Right lung (tissue), 10 donors: Measurements from ENCODE around the gene SFT2D3. TPM values are rescaled to one million over a fixed set of nuclear protein-coding genes. Genes with fewer than 3 reads are reported as not detected.
A peak's percentile ranks its signal among the peaks of the same experiment; 100 is the strongest.

ENCODE experiments used
- DNase-seq, 2 donors: peaks; one replicate each; pipeline ENCODE4 v3.0.0-alpha.2; 2013
- long read RNA-seq, 8 donors: transcript quantifications; one replicate each; lab custom pipeline, GENCODE V29; 2026
- polyA plus RNA-seq, 5 donors: library from polyadenylated mRNA; unstranded; fragments of 120-200 nt; gene quantifications; one replicate each; pipeline versions ENCODE4 v1.2.1 to v1.2.3, GENCODE V29; 2013; ENCODE audit warnings: inconsistent platforms in 1 of 5, low replicate concordance in 1 of 5; ENCODE audit not compliant: insufficient read length in 5 of 5, insufficient read depth in 1 of 5

SFT2D3 gene
- 1 to 10 TPM in 1 of 5 donors, not detected in 4; 1.6 TPM for polyA plus RNA-seq
- long read RNA-seq, donor 1, transcript SFT2D3-201 (1 exons, 3,735 nt) = major isoform, 63 of 75 reads
- long read RNA-seq, donor 1, partial matches to known transcripts = 6 of 75 reads
- long read RNA-seq, donor 1, other reads (novel, unspliced or antisense) = 6 of 75 reads
- long read RNA-seq, donor 2, transcript SFT2D3-201 (1 exons, 3,735 nt) = major isoform, 28 of 28 reads
- long read RNA-seq, donor 2, partial matches to known transcripts = 0 of 28 reads
- long read RNA-seq, donor 2, other reads (novel, unspliced or antisense) = 0 of 28 reads
- long read RNA-seq, donor 3, transcript SFT2D3-201 (1 exons, 3,735 nt) = major isoform, 55 of 91 reads
- long read RNA-seq, donor 3, partial matches to known transcripts = 31 of 91 reads
- long read RNA-seq, donor 3, other reads (novel, unspliced or antisense) = 5 of 91 reads
- long read RNA-seq, donor 4, transcript SFT2D3-201 (1 exons, 3,735 nt) = major isoform, 27 of 27 reads
- long read RNA-seq, donor 4, partial matches to known transcripts = 0 of 27 reads
- long read RNA-seq, donor 4, other reads (novel, unspliced or antisense) = 0 of 27 reads
- long read RNA-seq, donor 5, transcript SFT2D3-201 (1 exons, 3,735 nt) = major isoform, 58 of 58 reads
- long read RNA-seq, donor 5, partial matches to known transcripts = 0 of 58 reads
- long read RNA-seq, donor 5, other reads (novel, unspliced or antisense) = 0 of 58 reads
- long read RNA-seq, donor 6, transcript SFT2D3-201 (1 exons, 3,735 nt) = major isoform, 38 of 38 reads
- long read RNA-seq, donor 6, partial matches to known transcripts = 0 of 38 reads
- long read RNA-seq, donor 6, other reads (novel, unspliced or antisense) = 0 of 38 reads
- long read RNA-seq, donor 7, transcript SFT2D3-201 (1 exons, 3,735 nt) = major isoform, 38 of 46 reads
- long read RNA-seq, donor 7, partial matches to known transcripts = 8 of 46 reads
- long read RNA-seq, donor 7, other reads (novel, unspliced or antisense) = 0 of 46 reads
- long read RNA-seq, donor 8, transcript SFT2D3-201 (1 exons, 3,735 nt) = major isoform, 24 of 24 reads
- long read RNA-seq, donor 8, partial matches to known transcripts = 0 of 24 reads
- long read RNA-seq, donor 8, other reads (novel, unspliced or antisense) = 0 of 24 reads

- peak; percentile 89 to 92 for DNase-seq
Observed at GRCh38 chr2:127701193-127701650, at the start of gene SFT2D3. SFT2D3 (plus strand) TSS chr2:127701497; CDS start chr2:127701529, 32 bp downstream.

GRCh38 chr2:127651971-127652550 lies 49.2 kb upstream of the SFT2D3 start:
- DNase-seq = no peak

DNA sequence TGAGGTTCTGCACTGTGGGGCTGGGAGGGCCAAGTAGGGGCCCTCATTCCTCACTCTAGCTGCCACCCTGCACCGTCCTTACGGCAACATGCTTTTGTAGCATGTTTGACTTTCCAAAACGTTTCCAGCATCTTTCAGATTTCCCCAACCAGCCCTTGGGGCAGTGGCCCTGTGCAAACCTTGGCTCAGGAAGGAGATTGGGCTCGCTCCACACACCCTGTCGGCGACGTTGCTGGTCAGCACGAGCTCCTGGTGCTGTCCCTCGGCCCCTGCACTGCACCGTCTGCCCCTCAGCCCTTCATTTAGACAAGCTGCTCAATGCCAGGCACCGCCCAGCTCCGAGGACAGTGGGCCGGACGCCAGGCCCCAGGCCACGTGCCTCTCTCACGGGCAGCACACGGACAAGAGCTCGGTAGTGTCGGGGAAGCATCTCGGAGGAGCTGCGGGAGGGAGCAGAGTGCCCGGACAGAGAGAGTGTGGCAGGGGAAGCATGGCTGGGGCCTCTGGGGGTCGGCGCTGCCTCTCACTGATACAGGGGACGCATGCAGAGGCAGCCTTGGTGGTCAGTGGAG lies 48.4 kb upstream of the SFT2D3 start:
- DNase-seq = no peak

GRCh38 chr2:127653421-127654083 lies 47.7 kb upstream of the SFT2D3 start:
- no peak for DNase-seq

GRCh38 chr2:127654084-127654837 lies 47.0 kb upstream of the SFT2D3 start:
- no peak for DNase-seq

DNA sequence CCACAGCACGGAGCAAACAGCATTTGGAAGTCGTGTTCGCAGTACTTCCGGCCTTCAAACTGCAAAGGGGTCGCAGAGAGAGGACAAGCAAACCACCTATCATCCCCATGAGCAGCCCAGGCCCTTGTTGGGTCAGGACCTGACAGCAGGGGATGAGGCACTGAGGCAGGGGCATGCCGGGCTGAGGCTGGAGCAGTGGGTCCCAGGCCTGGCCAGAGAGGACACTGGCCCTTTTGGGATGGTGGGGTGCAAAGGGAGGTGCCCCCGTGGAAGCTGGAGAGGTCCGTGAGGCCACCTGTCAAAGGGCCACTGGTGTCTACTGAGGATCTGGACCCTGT lies 46.5 kb upstream of the SFT2D3 start:
- DNase-seq = no peak

- DNase-seq = no peak
Observed at GRCh38 chr2:127655209-127656073, 45.9 kb upstream of the SFT2D3 start.

DNA sequence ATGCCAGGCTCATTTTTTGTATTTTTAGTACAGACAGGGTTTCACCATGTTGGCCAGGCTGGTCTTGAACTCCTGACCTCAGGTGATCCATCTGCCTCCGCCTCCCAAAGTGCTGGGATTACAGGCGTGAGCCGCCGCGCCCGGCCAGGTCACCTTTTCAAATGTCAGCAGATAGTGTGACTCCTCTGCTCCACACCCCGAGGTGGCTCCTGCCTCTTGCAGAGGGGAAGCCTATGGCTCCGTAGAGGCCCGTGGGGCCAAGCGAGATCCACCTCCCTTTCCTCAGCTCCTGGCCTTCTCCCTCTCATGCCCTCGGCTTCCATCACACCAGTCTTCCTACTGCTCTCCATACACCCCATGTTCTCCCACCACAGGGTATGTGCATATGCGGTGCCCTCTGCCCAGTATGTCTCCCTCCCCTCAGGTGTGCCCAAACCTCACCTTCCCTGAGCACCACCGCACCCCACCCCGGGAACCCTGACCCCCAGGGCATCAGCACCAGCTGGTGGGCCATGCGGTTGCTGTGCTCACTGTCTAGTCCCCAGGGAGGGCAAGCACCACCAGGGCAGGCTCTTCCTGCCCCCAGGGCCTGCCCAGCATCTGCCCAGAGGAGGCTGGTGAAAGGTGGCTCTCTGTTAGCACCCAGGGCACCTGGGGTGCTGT lies 44.6 kb upstream of the SFT2D3 start:
- no peak for DNase-seq

DNA sequence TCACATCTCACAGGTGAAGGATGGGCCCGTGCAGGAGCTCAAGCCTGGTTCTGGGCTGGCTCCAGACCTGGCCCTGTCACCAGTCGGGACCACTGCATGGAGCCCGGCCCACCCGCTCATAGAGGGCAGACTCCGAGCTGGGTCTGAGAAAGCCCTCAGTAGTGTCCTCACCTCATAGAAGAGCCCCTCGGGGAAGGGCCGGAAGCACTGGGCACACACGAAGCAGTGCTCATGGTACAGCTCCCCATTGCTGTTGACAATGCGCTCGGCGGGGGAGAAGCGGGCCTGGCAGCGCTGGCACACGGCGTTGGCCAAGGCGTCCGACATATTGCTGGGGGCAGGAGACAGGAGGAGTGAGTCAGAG lies 44.1 kb upstream of the SFT2D3 start:
- no peak for DNase-seq

DNA sequence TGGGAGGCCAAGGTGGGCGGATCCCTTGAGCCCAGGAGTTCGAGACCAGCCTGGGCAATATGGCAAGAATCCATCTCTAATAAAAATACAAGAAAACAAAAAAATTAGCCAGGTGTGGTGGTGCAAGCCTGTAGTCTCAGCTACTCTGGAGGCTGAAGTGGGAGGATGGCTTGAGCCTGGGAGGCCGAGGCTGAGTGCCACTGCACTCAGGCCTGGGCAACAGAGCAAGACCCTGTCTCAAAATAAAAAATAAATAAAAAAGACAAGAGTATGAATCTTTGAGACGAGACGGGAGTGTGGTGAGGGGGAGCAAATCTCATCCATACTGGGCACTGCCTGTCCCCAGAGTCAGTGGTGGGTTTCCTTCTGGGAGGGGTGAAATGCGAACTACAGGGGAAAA lies 43.2 kb upstream of the SFT2D3 start:
- no peak for DNase-seq

DNA sequence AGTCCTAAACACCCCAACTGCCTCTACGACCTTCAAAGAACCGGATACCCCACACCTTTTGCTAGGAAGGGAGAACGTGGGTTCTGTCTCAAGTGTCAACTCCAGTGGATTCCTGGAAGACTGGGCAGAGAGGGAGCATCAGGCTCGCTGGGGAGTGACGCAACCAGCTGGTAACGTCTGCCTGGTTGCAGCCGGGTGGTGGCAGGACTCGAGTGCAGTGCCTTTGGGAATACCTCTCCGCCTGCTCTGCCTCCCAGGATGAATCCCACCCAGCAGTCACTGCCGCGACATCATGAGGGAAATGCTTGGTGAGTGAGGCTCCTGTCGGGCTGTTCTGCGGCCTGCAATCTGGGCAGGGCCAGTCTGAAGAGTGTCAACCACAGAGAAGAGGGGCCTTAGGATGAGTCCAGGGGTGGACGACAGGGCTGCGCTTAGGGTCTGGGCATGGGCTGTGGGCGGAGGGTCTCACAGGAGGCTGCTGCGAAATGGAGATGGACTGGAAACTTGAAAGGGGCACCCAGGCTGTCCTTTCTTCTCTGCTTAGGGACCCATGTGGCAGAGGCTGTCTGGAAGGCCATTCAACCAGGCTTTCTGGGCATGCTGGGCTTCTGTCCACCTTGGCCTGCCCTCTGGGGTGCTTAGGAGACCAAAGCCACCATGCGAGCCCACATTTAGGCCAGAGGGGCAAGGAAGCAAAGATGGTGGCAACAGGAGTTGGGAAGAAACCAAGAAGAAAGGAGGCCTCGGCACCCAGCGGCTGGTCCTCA lies 42.5 kb upstream of the SFT2D3 start:
- DNase-seq = no peak

DNA sequence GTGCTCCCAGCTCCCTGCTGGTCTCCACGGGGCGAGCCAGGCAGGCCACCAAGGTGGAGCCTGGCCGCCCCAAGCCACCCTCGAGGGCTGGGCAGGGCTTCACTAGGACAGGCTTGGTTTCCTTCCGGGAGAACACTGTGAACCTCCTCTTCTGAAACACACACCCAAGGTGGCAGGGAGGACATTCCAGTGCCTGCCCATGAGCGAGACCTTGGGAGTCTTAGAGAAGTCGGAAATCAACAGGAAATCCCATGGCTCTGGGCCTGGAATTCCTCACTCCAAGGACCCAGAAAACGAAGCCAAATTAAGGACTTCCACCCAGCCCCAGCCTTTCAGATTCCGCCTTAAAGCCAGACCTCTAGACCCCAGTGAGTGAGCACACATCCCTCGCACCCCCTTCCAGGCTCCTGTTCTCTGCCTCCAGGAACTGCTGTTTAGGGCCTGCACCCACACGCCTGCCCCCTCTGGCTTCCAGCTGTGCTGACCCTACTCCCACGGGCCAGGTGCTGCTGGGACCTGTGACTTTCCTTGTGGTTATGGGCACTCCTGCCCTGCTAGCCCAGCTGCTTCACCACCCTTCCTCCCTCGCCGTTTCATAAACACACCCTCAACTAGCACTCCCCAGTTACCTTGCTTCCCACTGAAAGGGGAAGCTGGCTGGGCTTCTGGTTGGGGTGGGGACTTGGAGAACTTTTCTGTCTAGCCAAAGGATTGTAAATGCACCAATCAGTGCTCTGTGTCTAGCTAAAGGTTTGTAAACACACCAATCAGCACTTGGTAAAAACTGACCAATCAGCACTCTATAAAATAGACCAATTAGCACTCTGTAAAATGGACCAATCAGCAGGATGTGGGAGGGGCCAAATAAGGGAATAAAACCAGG lies 41.6 kb upstream of the SFT2D3 start:
- DNase-seq = no peak

- DNase-seq = no peak
Observed at GRCh38 chr2:127660291-127660578, 41.1 kb upstream of the SFT2D3 start.

DNA sequence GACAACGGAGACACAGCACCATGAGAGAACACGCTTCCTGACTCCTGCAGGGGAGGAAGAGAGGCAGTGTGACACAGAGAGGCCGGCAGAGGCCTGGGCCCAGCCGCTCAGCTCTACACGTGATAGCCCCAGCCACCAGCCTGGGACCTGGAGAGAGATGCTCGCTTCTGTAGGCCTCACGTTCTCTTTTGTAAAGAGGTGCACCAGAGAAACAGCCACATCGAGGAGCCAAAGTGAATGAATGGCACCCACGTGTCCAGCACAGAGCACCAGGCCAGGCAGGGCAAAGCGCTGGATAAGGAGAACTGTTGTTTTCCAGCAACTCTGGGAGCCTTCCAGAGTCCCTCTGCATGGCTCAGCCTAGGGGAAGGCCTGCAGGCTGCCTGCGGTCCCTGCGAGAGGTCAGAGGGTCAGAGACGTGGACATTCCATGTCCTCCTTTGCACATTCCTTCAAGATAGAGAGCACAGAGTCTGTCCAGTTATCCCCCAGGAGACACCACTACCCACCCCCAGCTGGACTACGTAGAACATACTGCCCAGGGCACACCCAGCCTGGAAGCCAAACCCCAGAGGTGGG lies 40.1 kb upstream of the SFT2D3 start:
- DNase-seq = no peak

- DNase-seq = no peak
Observed at GRCh38 chr2:127661949-127662510, 39.3 kb upstream of the SFT2D3 start.

GRCh38 chr2:127662937-127663565 lies 38.2 kb upstream of the SFT2D3 start:
- no peak for DNase-seq
